A673 (cell line): Measurements from ENCODE around the gene TRPV4.

Experiments
- EZH2 ChIP-seq: fragments of 200-600 bp; sonication (generic); IDR thresholded peaks from 2 replicates; pipeline ENCODE4 v1.6.1; 2017; ENCODE audit warnings: borderline replicate concordance, low read depth, mild to moderate bottlenecking, mixed read lengths, antibody characterized with exemption, low read length; ENCODE audit not compliant: poor library complexity, severe bottlenecking
- TF ChIP-seq, protein P1 (sequence below): fragments of 300-800, 200-600 bp; sonication (generic); conservative IDR thresholded peaks from 2 replicates; pipeline ENCODE4 v1.5.1; 2017; ENCODE audit warnings: low read depth, mild to moderate bottlenecking, antibody characterized with exemption, low read length, moderate library complexity, mixed read lengths

DNA sequence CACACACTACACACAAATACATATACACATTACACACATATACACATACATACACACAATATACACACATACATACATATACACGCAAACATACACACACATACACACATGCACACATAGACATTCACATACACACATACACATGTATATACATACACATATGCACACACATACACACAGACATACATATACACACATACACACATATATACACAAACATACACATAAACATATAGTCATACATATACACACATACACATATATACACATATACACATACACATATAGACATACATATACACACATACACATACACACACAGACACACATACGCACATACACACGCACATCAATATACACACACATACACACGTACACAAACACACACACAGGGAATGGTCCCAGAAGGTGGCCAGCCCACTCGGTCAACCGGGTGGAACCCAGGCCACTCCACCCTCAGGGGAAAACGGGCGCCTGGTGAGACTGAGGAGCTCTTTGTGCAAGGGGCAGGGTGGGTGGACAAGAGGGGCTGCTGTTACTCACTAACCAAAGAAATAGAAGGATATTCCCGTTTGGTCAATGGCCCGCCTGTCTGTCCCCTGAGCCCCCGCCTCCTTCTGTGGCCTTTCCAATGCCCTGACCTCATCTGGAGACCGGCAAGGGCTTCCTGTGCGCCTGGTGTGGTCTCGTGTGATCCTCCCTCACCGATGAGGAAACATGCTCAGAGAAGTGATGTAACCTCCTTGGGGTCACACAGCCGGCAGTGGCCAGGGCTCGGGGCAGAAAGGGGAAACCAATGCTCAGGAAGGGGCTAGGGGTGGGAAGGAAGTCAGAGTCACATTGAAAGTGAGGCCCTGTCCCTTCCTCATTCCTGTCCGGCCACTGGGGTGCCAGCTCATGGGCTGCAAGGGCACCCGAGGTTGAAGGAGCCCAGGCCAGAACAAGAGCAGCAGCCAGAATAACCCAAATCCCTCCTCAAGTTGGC, 5.3 kb downstream of the TRPV4 start:
- TF ChIP-seq, protein P1, sequence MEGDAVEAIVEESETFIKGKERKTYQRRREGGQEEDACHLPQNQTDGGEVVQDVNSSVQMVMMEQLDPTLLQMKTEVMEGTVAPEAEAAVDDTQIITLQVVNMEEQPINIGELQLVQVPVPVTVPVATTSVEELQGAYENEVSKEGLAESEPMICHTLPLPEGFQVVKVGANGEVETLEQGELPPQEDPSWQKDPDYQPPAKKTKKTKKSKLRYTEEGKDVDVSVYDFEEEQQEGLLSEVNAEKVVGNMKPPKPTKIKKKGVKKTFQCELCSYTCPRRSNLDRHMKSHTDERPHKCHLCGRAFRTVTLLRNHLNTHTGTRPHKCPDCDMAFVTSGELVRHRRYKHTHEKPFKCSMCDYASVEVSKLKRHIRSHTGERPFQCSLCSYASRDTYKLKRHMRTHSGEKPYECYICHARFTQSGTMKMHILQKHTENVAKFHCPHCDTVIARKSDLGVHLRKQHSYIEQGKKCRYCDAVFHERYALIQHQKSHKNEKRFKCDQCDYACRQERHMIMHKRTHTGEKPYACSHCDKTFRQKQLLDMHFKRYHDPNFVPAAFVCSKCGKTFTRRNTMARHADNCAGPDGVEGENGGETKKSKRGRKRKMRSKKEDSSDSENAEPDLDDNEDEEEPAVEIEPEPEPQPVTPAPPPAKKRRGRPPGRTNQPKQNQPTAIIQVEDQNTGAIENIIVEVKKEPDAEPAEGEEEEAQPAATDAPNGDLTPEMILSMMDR: no peak
- TF ChIP-seq EZH2: no peak
